ENCODE measurements around the gene MYO1E.

- TF ChIP-seq, protein P1, sequence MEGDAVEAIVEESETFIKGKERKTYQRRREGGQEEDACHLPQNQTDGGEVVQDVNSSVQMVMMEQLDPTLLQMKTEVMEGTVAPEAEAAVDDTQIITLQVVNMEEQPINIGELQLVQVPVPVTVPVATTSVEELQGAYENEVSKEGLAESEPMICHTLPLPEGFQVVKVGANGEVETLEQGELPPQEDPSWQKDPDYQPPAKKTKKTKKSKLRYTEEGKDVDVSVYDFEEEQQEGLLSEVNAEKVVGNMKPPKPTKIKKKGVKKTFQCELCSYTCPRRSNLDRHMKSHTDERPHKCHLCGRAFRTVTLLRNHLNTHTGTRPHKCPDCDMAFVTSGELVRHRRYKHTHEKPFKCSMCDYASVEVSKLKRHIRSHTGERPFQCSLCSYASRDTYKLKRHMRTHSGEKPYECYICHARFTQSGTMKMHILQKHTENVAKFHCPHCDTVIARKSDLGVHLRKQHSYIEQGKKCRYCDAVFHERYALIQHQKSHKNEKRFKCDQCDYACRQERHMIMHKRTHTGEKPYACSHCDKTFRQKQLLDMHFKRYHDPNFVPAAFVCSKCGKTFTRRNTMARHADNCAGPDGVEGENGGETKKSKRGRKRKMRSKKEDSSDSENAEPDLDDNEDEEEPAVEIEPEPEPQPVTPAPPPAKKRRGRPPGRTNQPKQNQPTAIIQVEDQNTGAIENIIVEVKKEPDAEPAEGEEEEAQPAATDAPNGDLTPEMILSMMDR (conservative IDR thresholded peaks at IDR 0.05; ENCODE audit: low read length): no peak
- no peak for TF ChIP-seq EZH2phosphoT487 (IDR thresholded peaks at IDR 0.05; ENCODE audit: borderline replicate concordance, low read depth, low read length)
Observed at GRCh38 chr15:59401824-59402569, 29.3 kb upstream of the MYO1E start.

Data from OCI-LY7 (cell line).